Stimulated activated CD4-positive, alpha-beta T cell treated with anti-CD3 and anti-CD28 coated beads, Interleukin-4, amount 100 ng/mL, for 48 hours (primary cell): ENCODE data around the gene RC3H1.
"Not testable (repeated sequence)": the region's sequence is repeated elsewhere in the genome, so short reads cannot be mapped to it uniquely, and the experiment has no call there.

Experiments
- DNase-seq, 2 donors: peaks; one replicate each; pipeline ENCODE4 v3.0.0-alpha.2; 2020; ENCODE audit warnings: low read depth in 2 of 2

Gene RC3H1

DNA sequence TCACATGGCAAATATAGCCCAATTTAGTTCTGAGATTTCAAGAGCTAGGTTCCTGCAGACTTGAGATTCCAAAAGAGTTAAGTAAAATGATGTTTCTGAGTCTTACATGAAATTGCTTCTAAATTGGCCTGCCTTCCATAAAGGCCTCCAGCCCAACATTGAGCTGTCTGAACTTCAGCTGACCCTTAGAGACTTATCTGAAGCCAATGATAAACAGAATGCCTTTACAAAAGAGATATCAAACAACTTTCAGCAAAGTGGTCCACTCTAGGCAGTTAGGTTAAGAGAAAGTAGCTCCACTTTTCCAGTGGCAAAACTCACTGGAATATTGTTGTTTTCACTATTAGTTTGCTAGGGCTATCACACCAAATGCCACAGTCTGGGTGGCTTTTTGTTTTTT lies 6.3 kb upstream of the RC3H1 start:
- no peak for DNase-seq

DNA sequence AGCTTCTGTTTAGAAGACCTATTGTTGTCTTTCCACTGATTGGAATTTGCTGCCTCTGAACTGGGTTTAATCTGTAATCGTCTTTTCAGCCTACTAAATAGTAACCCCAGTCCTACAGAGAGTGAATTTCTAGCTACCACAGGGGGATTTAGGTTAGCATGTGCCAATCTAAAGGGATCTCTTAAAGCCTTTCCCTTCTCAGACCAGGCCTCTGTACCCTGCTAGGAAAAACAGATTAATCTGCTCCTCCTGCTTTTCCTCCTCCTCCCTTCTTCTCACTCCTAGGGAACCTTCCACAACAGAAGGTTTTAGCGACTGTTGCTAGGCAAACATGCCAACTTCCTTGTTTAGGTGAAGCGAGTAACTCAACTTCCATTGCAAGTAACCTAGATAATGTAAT lies 1.3 kb upstream of the RC3H1 start:
- DNase-seq, result no peak

DNA sequence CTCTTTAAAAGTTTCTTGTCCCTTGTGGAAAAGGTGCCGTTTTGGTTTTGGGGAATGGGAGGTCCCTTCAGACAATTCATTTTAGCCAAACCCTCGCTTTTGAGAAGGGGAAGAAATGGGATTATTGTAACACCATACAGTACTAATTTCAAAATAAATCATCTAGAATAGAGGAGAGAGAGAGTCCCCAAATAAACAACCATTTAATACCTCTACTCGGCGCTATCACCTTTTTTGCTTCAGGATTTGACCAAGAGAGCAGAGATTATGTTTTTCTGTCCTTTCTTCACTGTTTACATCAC lies 770 bp upstream of the RC3H1 start:
- DNase-seq, result no peak

DNA sequence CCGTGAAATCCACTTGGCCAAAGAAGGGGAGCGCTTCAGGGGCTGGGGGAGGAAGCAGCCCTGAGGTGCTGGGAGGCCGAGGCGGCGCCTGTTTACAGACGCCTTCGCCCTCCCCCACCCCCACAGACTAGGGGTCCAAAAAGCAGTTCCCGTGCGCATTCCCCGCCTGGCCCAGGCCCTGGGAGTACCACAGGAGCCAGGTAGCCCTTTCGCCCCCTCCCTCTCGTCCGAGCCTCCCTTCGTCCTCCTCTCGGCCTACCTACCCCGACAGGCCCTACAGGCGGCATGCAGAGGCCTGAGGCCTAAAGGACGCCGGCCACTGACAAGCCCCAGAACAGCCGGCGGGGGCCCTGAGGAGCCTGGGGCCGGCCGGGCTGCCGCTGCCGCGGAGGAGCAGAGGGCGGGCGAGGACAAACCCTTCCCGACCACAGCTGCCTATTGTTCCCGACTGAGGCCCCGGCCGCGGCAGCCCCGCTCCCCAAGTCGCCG lies 522 bp downstream of the RC3H1 start:
- DNase-seq, result peak; percentile 7 to 36

DNA sequence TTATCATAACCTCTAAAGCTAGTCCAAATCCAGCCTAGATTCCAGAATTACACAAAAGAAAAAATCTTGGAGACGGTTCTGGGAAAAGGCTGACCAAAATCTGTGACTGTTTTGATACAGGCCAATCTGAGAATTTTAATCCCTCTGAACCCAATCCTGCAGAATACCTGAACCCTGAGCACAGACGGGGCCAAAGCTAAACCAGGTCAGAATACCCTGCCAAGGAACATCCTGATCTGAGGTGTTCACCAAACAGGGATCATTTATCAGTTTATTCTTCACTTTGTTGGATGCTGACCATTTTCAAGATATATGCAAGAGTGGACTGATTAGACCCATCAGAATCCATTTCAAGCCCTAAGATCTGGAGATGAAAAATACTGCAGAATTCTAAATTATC lies 3.6 kb downstream of the RC3H1 start:
- DNase-seq, result no peak

DNA sequence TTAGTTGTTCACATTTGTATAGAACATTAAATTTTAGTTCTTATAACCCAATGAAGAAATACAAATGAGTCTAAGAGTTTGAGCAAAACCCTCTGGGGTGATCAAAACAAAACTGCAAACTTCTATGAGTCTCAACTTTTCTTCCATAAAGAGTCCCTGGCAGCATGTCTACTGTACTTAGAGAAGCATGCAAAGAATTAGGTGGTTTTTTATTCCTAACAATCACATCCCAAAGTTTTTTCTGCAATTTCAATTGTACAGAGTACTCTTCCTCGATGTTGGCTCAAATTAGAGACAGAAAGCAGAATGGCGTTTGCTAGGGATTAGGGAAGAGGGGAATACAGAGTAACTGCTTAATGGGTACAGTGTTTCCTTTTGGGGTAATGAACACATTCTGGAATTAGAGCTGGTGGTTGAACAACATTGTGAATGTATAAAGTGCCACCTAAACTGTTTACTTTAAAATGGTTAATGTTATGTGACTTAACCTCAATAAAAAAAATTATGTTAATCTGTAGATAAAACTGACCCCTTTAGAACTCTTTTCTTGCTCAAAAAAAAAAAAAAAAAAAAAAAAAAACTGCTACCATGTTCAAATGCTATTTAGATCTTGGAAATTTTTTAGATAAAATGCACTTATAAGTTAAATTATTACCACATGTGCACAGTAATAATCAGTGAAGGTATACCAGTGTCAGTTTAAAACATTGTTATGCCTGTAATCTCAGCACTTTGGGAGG lies 4.8 kb downstream of the RC3H1 start:
- no peak for DNase-seq

DNA sequence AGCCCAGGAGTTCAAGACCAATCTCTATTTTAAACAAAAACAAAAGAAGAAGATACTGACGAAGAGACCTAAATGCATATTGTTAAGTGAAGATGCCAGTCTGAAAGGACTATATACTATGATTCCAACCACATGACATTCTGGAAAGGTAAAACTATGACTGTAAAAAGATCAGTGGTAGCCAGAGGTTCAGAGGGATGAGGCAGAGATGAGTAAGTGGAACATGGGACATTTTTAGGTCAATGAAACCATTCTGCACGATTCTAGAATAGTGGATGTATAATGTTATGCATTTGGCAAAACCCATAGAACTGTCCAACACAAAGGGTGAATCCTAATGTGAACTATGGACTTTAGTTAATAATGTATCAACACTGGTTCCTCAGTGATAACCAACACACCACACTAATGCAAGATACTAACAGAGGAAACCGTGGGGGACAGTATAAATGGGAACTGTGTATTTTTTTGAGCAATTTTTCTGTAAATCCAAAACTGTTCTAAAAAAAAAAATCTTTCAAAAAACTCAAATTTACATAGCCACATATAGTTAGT lies 8.2 kb downstream of the RC3H1 start:
- no peak for DNase-seq

DNA sequence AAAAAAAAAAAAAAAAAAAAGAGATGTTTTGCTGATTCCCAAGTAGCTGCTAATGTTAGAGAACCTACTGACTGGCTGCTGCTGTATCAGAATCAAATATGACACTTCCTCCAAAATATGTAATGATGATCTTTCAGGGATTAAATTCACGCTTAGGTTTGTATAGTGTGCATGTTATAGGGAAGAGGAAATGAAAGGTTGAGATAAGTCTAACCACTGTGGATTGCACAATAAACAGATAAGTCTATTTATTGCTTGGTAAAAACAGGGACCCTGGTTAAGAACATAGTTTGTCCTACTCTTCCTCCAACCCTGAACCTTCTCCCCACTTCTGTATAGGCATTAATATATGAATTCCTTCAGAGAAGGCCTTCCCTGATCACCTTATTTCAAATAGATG lies 13.2 kb downstream of the RC3H1 start:
- DNase-seq, result no peak

DNA sequence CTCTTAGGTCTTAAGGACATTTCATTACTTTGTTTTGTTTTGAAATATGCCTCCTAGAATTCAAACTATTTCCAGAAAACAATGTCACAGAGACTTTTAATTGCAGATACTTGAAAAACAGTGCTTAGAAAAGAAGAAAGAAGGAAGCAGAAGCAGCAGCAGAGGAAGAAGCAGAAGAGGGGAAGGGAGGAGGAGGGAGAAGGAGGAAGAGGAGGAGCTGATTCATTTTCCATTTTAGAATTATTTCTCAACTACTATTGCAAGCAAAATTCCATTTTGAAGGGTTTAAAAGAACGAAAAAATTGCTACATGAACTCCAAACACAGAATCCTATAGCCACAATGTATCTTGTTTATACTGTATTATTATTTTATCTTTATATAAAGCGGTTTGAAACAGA lies 13.9 kb downstream of the RC3H1 start:
- DNase-seq, result no peak

DNA sequence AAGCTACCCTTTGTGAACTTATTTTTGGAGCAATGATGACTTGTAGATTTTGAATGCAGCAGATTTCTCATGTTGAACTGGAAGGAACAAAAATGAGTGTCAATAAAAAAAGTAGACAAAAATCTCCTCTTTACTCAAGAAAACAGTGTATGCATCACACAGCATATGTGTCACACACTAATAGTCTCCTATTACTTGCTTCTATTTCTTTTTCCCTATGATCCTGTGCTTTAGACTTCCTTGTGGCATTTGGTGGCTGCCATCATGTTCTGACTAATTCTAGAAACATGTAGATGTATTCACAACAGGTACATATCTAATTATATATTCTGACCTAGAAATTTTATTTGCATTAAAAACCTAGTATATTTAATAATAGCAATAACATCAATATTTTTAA lies 14.3 kb downstream of the RC3H1 start:
- no peak for DNase-seq

DNA sequence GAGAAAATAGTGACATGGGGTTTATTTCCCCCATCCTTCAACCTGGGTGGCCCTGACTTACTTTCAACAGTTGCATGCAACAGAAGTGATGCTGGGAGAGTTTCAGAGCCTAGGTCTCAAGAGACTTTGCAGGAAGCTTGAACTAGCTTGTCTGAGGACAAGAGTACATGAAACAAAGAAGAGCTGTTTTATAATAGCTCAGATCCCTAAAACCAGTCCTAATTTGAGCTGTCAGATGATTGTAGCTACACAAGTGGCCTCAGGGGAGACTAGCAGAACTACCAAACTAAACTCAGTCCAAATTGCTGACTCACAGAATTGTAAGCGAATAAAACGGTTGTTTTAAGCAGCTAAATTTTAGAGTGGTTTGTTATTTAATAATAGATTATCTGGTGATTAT lies 17.1 kb downstream of the RC3H1 start:
- DNase-seq, result no peak

DNA sequence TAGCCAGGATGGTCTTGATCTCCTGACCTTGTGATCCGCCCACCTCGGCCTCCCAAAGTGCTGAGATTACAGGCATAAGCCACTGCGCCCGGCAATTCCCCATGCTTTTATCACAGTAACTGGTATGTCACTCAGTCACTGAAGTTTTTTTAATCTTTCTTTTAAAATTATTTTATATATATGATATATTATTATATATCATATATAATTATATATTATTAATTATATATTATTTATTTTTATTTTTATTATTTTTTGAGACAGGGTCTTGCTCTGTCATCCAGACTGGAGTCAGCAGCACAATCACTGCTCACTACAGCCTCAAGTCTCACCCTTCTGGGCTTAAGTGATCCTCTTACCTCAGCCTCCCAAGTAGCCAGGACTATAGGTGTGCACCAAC lies 18.3 kb downstream of the RC3H1 start:
- DNase-seq, result no peak

DNA sequence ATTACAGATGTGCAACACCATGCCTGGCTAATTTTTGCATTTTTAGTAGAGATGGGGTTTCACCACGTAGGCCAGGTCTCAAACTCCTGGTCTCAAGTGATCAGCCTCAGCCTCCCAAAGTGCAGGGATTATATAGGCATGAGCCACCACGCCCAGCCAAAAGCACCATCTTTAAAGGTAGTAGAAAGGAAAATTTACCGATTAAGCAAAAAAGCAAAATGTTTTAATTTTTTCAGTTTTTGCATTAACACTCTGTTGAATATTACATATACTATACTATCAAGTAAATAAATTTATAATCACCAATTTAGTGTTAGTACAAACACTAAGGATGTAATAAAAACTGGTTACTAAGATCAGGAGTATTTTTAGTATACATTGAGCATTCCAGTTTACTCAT lies 20.6 kb downstream of the RC3H1 start:
- no peak for DNase-seq

DNA sequence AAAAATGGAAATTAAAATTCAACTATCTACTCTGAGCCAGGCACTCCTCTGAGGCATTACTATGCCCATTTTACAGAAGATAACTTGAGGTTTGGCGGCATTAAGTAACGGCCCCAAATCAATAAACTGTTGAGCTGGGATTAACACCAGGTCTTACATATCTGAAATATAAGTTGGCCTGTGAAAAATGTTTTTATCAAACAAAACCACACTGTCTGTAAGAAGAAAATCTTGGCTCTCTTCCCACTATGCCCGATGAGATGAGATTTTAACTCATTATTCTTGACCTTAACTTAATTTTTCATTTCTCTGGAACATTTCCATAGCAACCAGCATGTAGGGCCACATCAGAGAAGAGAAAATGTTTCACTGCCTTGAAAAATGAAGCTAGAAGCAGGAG lies 21.8 kb downstream of the RC3H1 start:
- DNase-seq, result no peak

DNA sequence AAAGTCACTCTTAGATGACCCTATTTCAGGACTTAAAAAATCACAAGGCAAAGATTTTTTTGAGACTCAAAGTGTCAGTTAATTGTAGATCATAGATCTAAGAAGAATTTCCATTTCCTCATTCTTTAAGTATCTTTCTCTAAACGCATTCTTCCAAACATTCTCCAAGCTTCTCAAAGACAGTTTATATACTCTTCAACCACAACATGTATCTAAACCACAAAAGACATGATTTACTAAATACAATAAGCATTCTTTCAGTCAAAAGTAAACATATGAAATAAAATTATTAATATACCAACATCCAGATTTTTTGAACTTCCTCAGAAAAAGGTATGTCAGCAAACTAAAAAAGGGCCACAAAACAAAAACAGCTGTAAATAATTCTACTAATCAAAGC lies 24.4 kb downstream of the RC3H1 start:
- no peak for DNase-seq

DNA sequence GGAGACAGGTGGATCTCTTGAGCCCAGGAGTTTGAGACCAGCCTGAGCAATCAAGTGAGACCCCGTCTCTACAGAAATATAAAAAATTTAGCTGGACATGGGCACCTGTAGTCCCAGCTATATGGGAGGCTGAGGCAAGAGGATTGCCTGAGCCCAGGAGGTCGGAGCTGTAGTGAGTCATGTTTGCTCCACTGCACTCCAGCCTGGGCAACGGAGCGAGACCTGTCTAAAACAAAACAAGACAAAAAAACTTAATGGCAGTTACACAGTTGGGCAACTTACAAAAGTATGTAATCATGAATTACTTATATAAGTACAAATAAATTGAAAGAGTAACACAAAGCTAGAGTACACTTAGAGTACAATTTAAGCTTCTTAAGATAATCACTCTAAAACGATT lies 25.2 kb downstream of the RC3H1 start:
- no peak for DNase-seq

DNA sequence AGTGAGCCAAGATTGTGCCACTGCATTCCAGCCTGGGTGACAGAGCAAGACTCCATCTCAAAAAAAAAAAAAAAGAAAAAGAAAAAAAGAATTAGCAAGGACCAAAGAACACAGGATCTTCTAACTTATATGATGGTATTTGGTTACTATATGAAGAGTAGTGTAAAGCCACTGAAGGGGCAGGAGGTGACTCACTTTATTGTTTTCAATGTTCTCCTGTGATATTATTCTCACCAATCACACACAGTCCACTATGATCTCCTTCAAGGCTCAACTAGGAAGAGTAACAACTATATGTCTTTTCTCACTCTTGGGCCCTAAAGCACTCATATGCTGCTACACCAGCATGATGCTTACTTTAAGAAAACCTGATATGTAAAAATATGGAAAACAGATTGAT lies 26.7 kb downstream of the RC3H1 start:
- no peak for DNase-seq

DNA sequence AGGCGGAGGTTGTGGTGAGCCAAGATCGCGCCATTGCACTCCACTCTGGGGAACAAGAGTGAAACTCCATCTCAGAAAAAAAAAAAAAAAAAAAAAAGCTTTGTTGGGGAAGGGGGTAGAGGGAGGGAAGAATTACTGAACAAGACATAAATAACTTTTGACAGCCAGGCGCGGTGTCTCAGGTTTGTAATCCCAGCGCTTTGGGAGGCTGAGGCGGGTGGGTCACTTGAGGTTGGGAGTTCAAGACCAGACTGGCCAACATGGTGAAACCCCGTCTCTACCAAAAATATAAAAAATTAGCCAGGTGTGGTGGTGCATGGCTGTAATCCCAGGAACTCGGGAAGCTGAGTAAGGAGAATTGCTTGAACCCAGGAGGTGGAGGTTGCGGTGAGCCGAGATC lies 28.2 kb downstream of the RC3H1 start:
- DNase-seq, result not testable (repeated sequence)

DNA sequence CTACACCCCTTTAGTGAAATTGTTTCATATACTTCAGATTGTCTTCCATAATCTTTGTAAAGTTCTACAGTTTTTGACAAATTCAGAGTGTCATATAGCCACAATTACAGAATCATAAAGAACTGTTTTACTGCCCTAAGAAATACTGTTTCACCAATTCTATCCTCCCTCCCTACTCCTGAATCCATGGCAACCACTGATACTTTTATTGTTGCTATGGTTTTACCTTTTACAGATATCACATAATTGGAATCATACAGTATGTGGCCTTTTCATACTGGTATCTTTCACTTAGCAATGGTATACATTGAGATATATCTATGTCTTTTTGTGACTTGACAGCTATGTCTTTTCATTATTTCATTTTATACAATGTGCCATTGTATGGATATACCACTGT lies 34.1 kb downstream of the RC3H1 start:
- DNase-seq, result no peak

DNA sequence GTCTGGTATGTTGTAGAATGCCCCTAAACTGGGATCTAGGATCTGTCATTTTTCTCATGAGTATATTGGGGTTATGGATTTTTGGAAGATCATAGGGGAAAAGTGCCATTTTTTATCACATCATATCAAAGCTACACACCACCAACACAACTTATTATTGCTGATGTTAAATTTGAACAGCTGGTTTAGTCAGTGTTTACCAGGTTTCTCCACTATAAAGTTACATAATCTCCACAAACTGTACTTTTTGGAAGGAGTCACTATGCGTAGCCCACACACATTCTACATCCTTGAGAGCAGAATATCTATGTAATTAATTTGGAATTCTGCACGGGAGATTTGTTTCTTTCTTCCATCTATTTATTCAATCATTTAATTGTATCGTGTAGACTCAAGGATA lies 35.2 kb downstream of the RC3H1 start:
- DNase-seq, result no peak

DNA sequence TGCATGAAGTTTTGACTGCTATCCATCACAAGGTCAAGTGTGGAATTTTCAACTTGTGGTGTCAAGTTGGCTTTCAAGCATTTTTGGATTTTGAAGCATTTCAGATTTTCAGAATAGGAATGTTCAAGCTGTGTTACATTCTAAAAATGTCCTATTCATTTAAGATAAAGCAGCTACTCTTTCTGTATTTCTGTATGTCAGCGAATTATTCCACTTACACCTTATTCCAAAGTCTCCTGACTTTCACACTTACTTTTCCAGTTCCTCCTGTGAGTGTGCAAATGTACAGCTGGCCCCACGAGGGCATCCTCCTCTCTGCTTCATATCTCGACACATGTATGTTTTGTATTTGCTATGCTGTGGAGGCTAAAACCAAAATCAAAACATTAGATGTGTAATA lies 51.9 kb downstream of the RC3H1 start:
- DNase-seq, result no peak

DNA sequence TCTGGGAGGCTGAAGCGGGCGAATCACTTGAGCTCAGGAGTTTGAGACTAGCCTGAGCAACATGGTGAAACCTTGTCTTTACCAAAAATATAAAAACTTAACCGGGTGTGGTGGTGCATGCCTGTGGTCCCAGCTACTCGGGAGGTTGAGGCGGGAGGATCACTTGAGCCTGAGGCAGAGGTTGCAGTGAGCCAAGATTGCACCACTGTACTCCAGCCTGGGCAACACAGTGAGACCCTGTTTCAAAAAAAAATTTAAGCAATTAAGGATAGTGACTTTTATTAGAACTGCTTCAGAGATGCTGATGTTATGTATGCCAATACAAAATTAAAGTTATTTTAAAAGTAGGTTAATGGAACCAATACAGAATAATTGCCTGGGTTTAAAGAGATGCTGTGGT lies 56.3 kb downstream of the RC3H1 start:
- DNase-seq, result not testable (repeated sequence)

DNA sequence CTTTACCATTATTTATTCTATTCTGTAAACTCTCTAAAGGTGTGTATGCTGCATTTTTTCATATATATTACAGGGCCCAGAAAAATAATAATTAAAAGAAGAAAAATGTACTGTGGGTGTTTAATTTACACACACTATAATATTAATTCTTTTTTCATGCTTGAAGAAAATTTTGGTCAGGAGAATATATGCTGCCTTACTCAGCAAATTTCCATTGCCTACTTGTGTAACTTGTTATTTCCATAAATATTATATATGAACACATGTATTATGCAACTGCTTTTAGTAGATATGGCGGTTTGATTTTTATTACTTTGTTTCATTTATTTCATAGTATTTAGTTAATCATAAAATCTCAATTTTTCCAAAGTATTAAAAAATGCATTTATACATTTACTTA lies 58.7 kb downstream of the RC3H1 start:
- DNase-seq, result no peak

DNA sequence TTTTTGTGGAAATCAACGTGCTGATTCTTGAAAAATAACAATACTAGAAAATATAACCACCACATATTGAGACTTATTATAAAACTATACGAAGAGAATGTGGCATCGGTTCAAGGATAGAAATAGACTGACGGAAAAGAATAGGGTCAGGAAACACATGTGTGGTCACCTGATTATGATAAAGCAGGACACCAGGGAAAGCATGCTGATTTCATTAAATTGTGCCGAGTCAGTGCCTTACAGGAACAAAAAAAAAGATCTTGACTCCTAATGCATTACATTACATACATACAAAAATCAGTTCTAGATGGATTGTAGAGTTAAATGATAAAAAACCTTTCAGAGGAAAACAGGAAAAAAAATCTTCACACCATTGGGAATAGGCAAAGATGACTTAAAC lies 61.5 kb downstream of the RC3H1 start:
- DNase-seq, result no peak
